ENCODE data around the gene SUMO3.
"Not testable (repeated sequence)": the region's sequence is repeated elsewhere in the genome, so short reads cannot be mapped to it uniquely, and the experiment has no call there.

Gene SUMO3

DNA sequence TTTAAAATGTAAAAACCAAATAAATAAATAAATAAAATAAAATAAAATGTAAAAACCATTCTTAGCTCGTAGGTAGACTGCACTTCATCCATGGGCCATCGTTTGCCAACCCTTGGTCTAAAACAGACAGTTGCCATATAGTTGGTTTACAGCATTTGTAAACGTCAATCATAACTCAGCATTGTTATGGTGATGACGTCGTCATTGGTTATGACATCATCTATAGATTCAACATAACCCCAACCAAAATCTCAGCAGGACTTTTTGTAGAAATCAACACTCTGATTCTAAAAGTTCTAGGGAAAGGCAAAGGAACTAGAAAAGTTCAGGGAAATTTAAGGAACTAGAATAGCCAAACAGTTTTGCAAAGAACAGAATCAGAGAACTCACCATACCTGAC, 15.8 kb upstream of the SUMO3 start:
- H3K27me3 ChIP-seq (ENCODE audit: insufficient read depth, low read length, poor library complexity, severe bottlenecking) = no peaks in the 10 kb centered on the region
- H3K4me1 ChIP-seq (ENCODE audit: insufficient read depth, low read length, poor library complexity, severe bottlenecking) = no peaks in the 10 kb centered on the region
- H3K9ac ChIP-seq (ENCODE audit: low read depth, low read length, poor library complexity, severe bottlenecking) = no peak overlapping the region
- H3K4me3 ChIP-seq (ENCODE audit: low read length, poor library complexity, severe bottlenecking) = no peak overlapping the region
- H3K79me2 ChIP-seq (ENCODE audit: insufficient read depth, low read length) = no peaks in the 10 kb centered on the region
- no peak overlapping the region for H2AFZ ChIP-seq (ENCODE audit: low read length)
- no peaks in the 10 kb centered on the region for H3F3A ChIP-seq (ENCODE audit: low read depth)
- peaks cover 5% of the 10 kb centered on the region; the same call in 1 of the 2 replicates for H3K9me3 ChIP-seq (ENCODE audit: insufficient read depth, low read depth, low read length)
- no peak for TF ChIP-seq EZH2phosphoT487 (IDR thresholded peaks at IDR 0.05; ENCODE audit: borderline replicate concordance)
- TF ChIP-seq, protein P1, sequence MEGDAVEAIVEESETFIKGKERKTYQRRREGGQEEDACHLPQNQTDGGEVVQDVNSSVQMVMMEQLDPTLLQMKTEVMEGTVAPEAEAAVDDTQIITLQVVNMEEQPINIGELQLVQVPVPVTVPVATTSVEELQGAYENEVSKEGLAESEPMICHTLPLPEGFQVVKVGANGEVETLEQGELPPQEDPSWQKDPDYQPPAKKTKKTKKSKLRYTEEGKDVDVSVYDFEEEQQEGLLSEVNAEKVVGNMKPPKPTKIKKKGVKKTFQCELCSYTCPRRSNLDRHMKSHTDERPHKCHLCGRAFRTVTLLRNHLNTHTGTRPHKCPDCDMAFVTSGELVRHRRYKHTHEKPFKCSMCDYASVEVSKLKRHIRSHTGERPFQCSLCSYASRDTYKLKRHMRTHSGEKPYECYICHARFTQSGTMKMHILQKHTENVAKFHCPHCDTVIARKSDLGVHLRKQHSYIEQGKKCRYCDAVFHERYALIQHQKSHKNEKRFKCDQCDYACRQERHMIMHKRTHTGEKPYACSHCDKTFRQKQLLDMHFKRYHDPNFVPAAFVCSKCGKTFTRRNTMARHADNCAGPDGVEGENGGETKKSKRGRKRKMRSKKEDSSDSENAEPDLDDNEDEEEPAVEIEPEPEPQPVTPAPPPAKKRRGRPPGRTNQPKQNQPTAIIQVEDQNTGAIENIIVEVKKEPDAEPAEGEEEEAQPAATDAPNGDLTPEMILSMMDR (conservative IDR thresholded peaks at IDR 0.05; ENCODE audit: low read length) = no peak
- no peak overlapping the region for H3K4me2 ChIP-seq (ENCODE audit: low read depth, low read length, poor library complexity, severe bottlenecking)
- no peaks in the 10 kb centered on the region for H4K20me1 ChIP-seq (ENCODE audit: insufficient read depth, low read length, poor library complexity, severe bottlenecking)
- H3K36me3 ChIP-seq (ENCODE audit: insufficient read depth, low read length) = no peaks in the 10 kb centered on the region
- no peaks in the 10 kb centered on the region for H3K9me2 ChIP-seq (replicated peaks; ENCODE audit: low read depth, low read length)

DNA sequence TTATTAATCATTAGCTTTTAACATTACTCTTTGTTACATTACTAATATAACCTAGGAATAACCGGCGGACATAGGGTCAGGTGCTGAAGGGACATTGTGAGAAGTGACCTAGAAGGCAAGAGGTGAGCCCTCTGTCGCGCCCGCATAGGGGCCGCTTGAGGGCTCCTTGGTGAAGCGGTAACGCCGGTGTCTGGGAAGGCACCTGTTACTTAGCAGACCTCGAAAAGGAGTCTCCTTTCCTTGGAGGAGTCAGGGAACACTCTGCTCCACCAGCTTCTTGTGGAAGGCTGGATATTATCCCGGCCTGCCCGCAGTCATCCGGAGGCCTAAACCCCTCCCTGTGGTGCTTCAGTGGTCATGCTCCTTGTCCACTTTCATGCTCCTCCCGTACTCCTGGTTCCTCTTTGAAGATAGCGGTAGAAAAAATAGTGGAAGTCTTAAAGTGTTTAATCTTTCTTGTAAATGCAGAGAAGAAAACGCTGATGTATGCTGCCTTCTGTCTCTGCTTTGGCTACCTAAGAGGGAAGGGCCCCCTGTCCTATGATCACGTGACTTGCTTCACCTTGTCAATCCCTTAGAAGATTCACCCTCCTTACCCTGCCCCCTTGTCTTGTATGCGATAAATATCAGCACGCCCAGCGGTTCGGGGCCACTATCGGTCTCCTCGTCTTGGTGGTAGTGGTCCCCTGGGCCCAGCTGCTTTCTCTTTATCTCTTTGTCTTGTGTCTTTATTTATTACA, 14.8 kb upstream of the SUMO3 start:
- H3K27me3 ChIP-seq (ENCODE audit: insufficient read depth, low read length, poor library complexity, severe bottlenecking); H3K4me2 ChIP-seq (ENCODE audit: low read depth, low read length, poor library complexity, severe bottlenecking); H3K9me3 ChIP-seq (ENCODE audit: insufficient read depth, low read depth, low read length); H3F3A ChIP-seq (ENCODE audit: low read depth); H3K36me3 ChIP-seq (ENCODE audit: insufficient read depth, low read length); H3K79me2 ChIP-seq (ENCODE audit: insufficient read depth, low read length); H3K9me2 ChIP-seq (replicated peaks; ENCODE audit: low read depth, low read length); H3K4me1 ChIP-seq (ENCODE audit: insufficient read depth, low read length, poor library complexity, severe bottlenecking); H3K4me3 ChIP-seq (ENCODE audit: low read length, poor library complexity, severe bottlenecking); H3K9ac ChIP-seq (ENCODE audit: low read depth, low read length, poor library complexity, severe bottlenecking); H4K20me1 ChIP-seq (ENCODE audit: insufficient read depth, low read length, poor library complexity, severe bottlenecking); H2AFZ ChIP-seq (ENCODE audit: low read length): not testable (repeated sequence)

DNA sequence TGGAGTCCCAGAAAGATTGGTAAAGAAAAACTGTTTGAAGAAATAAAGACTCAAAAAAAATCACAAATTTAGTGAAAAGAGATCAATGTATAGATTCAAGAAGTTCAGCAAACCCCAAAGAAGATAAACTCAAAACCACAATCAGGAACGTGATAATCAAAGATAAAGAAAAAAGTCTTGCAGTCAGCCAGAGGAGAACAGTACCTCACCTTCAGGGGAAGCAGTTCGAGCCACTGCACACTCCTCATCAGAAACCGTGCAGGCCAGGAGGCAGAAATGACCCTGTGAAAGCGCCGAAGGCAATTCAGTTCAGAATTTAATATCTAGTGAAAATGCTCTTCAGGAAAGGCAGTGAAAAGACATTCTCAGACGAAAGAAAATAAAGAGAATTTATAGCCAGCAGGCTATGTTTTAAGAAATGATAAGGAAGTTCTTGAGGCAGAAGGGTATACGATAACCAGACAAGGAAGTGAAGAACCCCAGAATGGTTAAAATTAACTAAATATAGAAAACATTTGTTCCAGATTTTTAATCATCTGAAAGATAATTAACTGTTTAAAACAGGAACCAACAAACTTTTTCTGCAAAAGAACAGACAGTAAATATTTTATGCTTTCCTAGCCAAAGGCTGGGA, 13.5 kb upstream of the SUMO3 start:
- Histone ChIP-seq H4K20me1 (ENCODE audit: insufficient read depth, low read length, poor library complexity, severe bottlenecking) (no peaks in the 10 kb centered on the region), H3K4me1 (ENCODE audit: insufficient read depth, low read length, poor library complexity, severe bottlenecking) (no peaks in the 10 kb centered on the region), H3K9me3 (ENCODE audit: insufficient read depth, low read depth, low read length) (peaks cover 7% of the 10 kb centered on the region; the same call in 1 of the 2 replicates), H3K79me2 (ENCODE audit: insufficient read depth, low read length) (no peaks in the 10 kb centered on the region), H3K27me3 (ENCODE audit: insufficient read depth, low read length, poor library complexity, severe bottlenecking) (no peaks in the 10 kb centered on the region), H3K9ac (ENCODE audit: low read depth, low read length, poor library complexity, severe bottlenecking) (no peak overlapping the region), H3K4me2 (ENCODE audit: low read depth, low read length, poor library complexity, severe bottlenecking) (no peak overlapping the region), H2AFZ (ENCODE audit: low read length) (peak overlapping the region; percentile 18; the same call in 1 of the 2 replicates), H3K9me2 (replicated peaks; ENCODE audit: low read depth, low read length) (no peaks in the 10 kb centered on the region), H3F3A (ENCODE audit: low read depth) (no peaks in the 10 kb centered on the region), H3K4me3 (ENCODE audit: low read length, poor library complexity, severe bottlenecking) (no peak overlapping the region), H3K36me3 (ENCODE audit: insufficient read depth, low read length) (no peaks in the 10 kb centered on the region)
- TF ChIP-seq, protein P1 (conservative IDR thresholded peaks at IDR 0.05; ENCODE audit: low read length) = no peak
- no peak for TF ChIP-seq EZH2phosphoT487 (IDR thresholded peaks at IDR 0.05; ENCODE audit: borderline replicate concordance)

Measured in Loucy (cell line).